GM23338 (cell line): ENCODE measurements around the gene LYRM7.

Experiments used
- CREB1 ChIP-seq: fragments of 250-450 bp; sonication (Bioruptor Pico); IDR thresholded peaks from 2 replicates; pipeline ENCODE4 v1.5.0; 2020; ENCODE audit warnings: low read depth, mild to moderate bottlenecking, moderate library complexity
- CTCF ChIP-seq, 2 experiments: fragments of 200-600 bp in 1 of 2; sonication (generic) in 1 of 2; conservative IDR thresholded peaks; 2 replicates each; pipeline versions ENCODE4 v1.5.1 to v1.6.1; 2016 to 2017; ENCODE audit warnings: antibody characterized with exemption in 2 of 2, low read depth in 2 of 2, mild to moderate bottlenecking in 2 of 2, moderate library complexity in 1 of 2
- EZH2 ChIP-seq: fragments of 200-600 bp; sonication (generic); IDR thresholded peaks from one replicate; pipeline ENCODE4 v1.8.0; 2017; ENCODE audit warnings: antibody characterized with exemption, mild to moderate bottlenecking, low read depth; ENCODE audit not compliant: unreplicated experiment
- EZH2phosphoT487 ChIP-seq: fragments of 200-600 bp; sonication (generic); IDR thresholded peaks from one replicate; pipeline ENCODE4 v1.8.1; 2018; ENCODE audit warnings: antibody characterized with exemption; ENCODE audit not compliant: unreplicated experiment
- JUNB ChIP-seq: IDR thresholded peaks from one replicate; pipeline ENCODE4 v1.6.1; 2016; ENCODE audit warnings: antibody characterized with exemption; ENCODE audit not compliant: unreplicated experiment
- NANOG ChIP-seq: IDR thresholded peaks from 2 replicates; pipeline ENCODE4 v1.6.1; 2016; ENCODE audit warnings: antibody characterized with exemption, borderline replicate concordance
- POLR2AphosphoS5 ChIP-seq: IDR thresholded peaks from 2 replicates; pipeline ENCODE4 v1.6.1; 2016; ENCODE audit warnings: antibody characterized with exemption, low read depth
- REST ChIP-seq: IDR thresholded peaks from one replicate; pipeline ENCODE4 v1.6.1; 2018; ENCODE audit warnings: antibody characterized with exemption; ENCODE audit not compliant: unreplicated experiment
- STAT1 ChIP-seq: IDR thresholded peaks from one replicate; pipeline ENCODE4 v1.6.1; 2016; ENCODE audit warnings: antibody characterized with exemption; ENCODE audit not compliant: unreplicated experiment
- ZNF114 ChIP-seq: fragments of 250-450 bp; sonication (Bioruptor Pico); IDR thresholded peaks from 2 replicates; pipeline ENCODE4 v1.5.0; 2020; ENCODE audit warnings: mild to moderate bottlenecking, moderate library complexity
- ZNF331 ChIP-seq: fragments of 250-450 bp; sonication (Bioruptor Pico); IDR thresholded peaks from 2 replicates; pipeline ENCODE4 v1.5.0; 2020; ENCODE audit warnings: low read depth, mild to moderate bottlenecking, moderate library complexity
- ZNF462 ChIP-seq: fragments of 250-450 bp; sonication (Bioruptor Pico); IDR thresholded peaks from 2 replicates; pipeline ENCODE4 v1.5.0; 2020; ENCODE audit warnings: mild to moderate bottlenecking, moderate library complexity
- TF ChIP-seq, protein P1 (sequence below): IDR thresholded peaks from 2 replicates; pipeline ENCODE4 v1.6.1; 2016; ENCODE audit warnings: antibody characterized with exemption

GRCh38 chr5:131245312-131245711 lies 74.6 kb downstream of the LYRM7 start:
- no peak for TF ChIP-seq CTCF (conservative IDR thresholded peaks at IDR 0.05; ENCODE audit: low read depth in 2 of 2)
- TF ChIP-seq POLR2AphosphoS5: no peak
- TF ChIP-seq EZH2: no peak
- TF ChIP-seq ZNF462 (CRISPR knock-in tag): no peak
- TF ChIP-seq EZH2phosphoT487: no peak
- no peak for TF ChIP-seq CREB1
- no peak for TF ChIP-seq STAT1
- TF ChIP-seq REST: no peak
- no peak for TF ChIP-seq JUNB
- no peak for TF ChIP-seq NANOG
- TF ChIP-seq, protein P1, sequence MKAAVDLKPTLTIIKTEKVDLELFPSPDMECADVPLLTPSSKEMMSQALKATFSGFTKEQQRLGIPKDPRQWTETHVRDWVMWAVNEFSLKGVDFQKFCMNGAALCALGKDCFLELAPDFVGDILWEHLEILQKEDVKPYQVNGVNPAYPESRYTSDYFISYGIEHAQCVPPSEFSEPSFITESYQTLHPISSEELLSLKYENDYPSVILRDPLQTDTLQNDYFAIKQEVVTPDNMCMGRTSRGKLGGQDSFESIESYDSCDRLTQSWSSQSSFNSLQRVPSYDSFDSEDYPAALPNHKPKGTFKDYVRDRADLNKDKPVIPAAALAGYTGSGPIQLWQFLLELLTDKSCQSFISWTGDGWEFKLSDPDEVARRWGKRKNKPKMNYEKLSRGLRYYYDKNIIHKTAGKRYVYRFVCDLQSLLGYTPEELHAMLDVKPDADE: no peak
- TF ChIP-seq ZNF331: no peak
- TF ChIP-seq ZNF114: no peak
